HUES64 (cell line): Measurements from ENCODE around the gene SH3RF3.

Experiments used
- H3K27ac ChIP-seq: 2 replicates; pipeline ENCODE4 v1.7.0; 2013; ENCODE audit warnings: low read depth, low read length, inconsistent platforms
- H3K27me3 ChIP-seq: 2 replicates; pipeline ENCODE4 v1.6.1; 2013; ENCODE audit warnings: mild to moderate bottlenecking, low read length; ENCODE audit not compliant: insufficient read depth
- H3K36me3 ChIP-seq: 2 replicates; pipeline ENCODE4 v1.6.1; 2013; ENCODE audit warnings: mild to moderate bottlenecking, low read length; ENCODE audit not compliant: insufficient read depth
- H3K4me1 ChIP-seq: 2 replicates; pipeline ENCODE4 v1.6.1; 2013; ENCODE audit warnings: mild to moderate bottlenecking, low read length, moderate library complexity; ENCODE audit not compliant: insufficient read depth
- H3K4me3 ChIP-seq: 2 replicates; pipeline ENCODE4 v1.5.1; 2013; ENCODE audit warnings: mild to moderate bottlenecking, low read length, moderate library complexity
- H3K9ac ChIP-seq: 2 replicates; pipeline ENCODE4 v1.6.1; 2013; ENCODE audit warnings: mild to moderate bottlenecking, low read depth, low read length
- H3K9me3 ChIP-seq: 2 replicates; pipeline ENCODE4 v1.6.1; 2013; ENCODE audit warnings: low read depth, low read length; ENCODE audit not compliant: insufficient read depth
- WGBS: fragments of 150-250, 120-280 bp; methylation state at CpG from one replicate; pipeline ENCODE4 v1.1.7; 2013; ENCODE audit warnings: missing lambda C conversion rate; 5-methylcytosine and 5-hydroxymethylcytosine counted together

SH3RF3 gene

GRCh38 chr2:109322111-109322510, 193.1 kb downstream of the SH3RF3 start:
- Histone ChIP-seq H3K4me3 (no peak overlapping the region), H3K9ac (no peak overlapping the region), H3K27me3 (no peaks in the 10 kb centered on the region), H3K9me3 (no peaks in the 10 kb centered on the region), H3K4me1 (no peaks in the 10 kb centered on the region), H3K36me3 (no peaks in the 10 kb centered on the region), H3K27ac (no peak overlapping the region)
- 78% methylated on average over 6 of the region's 6 CpGs for WGBS

DNA sequence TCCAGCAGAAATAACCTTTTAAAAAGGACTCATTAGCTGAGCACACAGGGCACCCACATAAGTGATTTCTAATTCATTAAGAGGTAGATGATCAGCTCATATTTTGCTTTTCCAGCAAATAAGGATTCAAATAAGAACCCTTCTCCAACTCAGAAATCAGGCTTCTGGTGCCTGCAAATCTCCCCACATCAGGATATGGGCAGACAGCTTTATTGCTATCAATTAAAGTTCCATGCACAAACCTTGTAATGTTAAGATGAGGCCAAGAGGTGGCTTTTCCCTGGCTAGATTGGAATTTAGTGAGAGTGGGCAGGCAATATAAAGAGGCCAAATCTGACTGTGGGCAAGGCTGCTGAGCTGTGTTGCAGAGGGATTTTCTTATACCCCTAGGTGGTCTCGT, 193.6 kb downstream of the SH3RF3 start:
- 90% methylated on average over 1 of the region's 1 CpG for WGBS
- Histone ChIP-seq H3K27ac (no peak overlapping the region), H3K9ac (no peak overlapping the region), H3K4me1 (no peaks in the 10 kb centered on the region), H3K27me3 (no peaks in the 10 kb centered on the region), H3K9me3 (no peaks in the 10 kb centered on the region), H3K4me3 (no peak overlapping the region), H3K36me3 (no peaks in the 10 kb centered on the region)

DNA sequence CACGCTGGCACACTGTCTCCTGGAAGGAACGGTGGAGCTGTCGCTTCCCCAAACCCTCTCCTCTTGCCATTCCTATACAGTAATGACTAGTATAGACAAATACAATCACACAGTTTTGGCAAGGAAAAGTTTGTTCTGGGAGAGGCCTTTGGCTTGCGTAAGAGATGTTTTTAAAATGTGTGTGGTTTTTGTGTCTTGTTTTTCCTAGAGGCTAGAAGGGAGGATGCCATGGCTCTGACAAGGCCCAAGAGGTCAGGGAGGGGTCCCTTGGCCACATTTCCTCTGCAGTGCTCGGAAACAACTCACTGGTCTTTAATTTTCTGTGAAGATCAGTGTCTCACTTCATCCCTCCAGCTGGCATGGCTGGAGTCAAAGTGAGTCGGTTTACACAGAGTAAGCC, 195.9 kb downstream of the SH3RF3 start:
- Histone ChIP-seq H3K27ac (no peak overlapping the region), H3K9ac (no peak overlapping the region), H3K27me3 (no peaks in the 10 kb centered on the region), H3K4me3 (no peak overlapping the region), H3K9me3 (no peaks in the 10 kb centered on the region), H3K4me1 (no peaks in the 10 kb centered on the region), H3K36me3 (no peaks in the 10 kb centered on the region)
- 97% methylated on average over 5 of the region's 6 CpGs for WGBS

DNA sequence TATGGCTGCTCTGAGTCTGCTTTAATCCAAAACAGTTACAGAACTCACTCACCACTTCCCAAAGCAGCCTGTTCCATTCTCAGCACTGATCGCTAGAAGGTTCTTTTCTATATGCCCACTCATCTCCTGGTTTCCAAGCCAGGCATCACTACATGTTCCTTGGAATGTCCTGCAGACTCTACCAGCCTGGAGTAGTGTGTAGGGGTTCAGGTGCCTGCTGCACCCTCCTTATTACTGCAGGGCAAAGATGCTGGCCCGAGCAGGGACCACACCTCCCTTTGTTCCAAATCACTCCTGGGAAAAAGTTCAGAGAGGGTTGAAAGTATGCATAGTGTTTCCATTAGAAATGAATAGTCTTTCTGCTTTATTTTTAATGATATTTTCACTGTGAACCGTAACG, 196.6 kb downstream of the SH3RF3 start:
- Histone ChIP-seq H3K36me3 (no peaks in the 10 kb centered on the region), H3K9ac (no peak overlapping the region), H3K27me3 (no peaks in the 10 kb centered on the region), H3K27ac (no peak overlapping the region), H3K4me3 (no peak overlapping the region), H3K9me3 (no peaks in the 10 kb centered on the region), H3K4me1 (no peaks in the 10 kb centered on the region)
- WGBS = 95% methylated on average over 4 of the region's 4 CpGs

DNA sequence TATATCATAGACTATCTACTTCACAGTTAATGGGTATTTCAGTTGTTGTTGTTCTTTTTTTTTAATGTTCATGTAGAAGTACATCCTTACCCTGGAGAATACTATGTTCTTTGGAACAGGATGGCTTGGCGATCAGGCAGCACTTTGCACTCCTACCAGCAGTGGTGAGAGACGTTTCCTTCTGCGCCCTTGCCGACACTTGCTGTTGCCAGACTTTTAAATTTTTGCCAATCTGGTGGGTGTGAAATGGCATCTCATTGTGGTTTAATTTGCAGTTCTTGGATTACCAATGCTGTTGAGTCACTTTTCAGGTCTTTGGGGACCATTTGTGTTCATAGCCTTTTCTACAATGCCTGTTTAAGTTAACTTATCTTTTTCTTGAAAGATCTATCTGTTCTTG, 197.3 kb downstream of the SH3RF3 start:
- Histone ChIP-seq H3K9ac (no peak overlapping the region), H3K4me3 (no peak overlapping the region), H3K27ac (no peak overlapping the region), H3K4me1 (0 out of 2 replicates have a peak, but pooled peaks cover 2% of the 10 kb centered on the region), H3K27me3 (no peaks in the 10 kb centered on the region), H3K9me3 (no peaks in the 10 kb centered on the region), H3K36me3 (no peaks in the 10 kb centered on the region)
- 98% methylated on average over 4 of the region's 4 CpGs for WGBS

- Histone ChIP-seq H3K36me3 (no peaks in the 10 kb centered on the region), H3K9ac (no peak overlapping the region), H3K9me3 (no peaks in the 10 kb centered on the region), H3K27me3 (no peaks in the 10 kb centered on the region), H3K4me3 (no peak overlapping the region), H3K27ac (no peak overlapping the region), H3K4me1 (peaks cover 20% of the 10 kb centered on the region)
- WGBS = 98% methylated on average over 4 of the region's 4 CpGs
These were observed 201.1 kb downstream of the SH3RF3 start for GRCh38 chr2:109330056-109330455.

DNA sequence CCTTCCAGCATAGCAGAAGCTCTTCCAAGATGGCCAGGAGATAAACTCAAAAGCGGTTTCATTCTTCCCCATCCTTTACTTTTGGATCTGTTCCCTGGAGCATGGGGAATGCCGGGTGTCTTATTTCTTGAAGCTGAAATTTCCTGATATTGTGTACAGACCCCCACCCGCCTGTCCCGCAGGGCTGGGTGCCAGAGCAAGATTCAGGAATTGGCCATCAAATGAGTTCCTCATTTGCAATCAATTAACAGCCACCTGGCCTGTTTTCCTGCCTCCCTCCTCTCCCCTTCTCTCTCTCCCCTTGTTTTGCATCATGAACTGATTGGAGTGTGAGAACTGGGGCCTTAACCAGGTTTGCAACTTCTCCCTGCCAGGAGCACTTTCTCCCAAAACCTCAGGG, 202.1 kb downstream of the SH3RF3 start:
- Histone ChIP-seq H3K9ac (no peak overlapping the region), H3K4me3 (no peak overlapping the region), H3K27ac (no peak overlapping the region), H3K27me3 (no peaks in the 10 kb centered on the region), H3K36me3 (no peaks in the 10 kb centered on the region), H3K9me3 (no peaks in the 10 kb centered on the region), H3K4me1 (peaks cover 20% of the 10 kb centered on the region)
- 92% methylated on average over 4 of the region's 4 CpGs for WGBS

DNA sequence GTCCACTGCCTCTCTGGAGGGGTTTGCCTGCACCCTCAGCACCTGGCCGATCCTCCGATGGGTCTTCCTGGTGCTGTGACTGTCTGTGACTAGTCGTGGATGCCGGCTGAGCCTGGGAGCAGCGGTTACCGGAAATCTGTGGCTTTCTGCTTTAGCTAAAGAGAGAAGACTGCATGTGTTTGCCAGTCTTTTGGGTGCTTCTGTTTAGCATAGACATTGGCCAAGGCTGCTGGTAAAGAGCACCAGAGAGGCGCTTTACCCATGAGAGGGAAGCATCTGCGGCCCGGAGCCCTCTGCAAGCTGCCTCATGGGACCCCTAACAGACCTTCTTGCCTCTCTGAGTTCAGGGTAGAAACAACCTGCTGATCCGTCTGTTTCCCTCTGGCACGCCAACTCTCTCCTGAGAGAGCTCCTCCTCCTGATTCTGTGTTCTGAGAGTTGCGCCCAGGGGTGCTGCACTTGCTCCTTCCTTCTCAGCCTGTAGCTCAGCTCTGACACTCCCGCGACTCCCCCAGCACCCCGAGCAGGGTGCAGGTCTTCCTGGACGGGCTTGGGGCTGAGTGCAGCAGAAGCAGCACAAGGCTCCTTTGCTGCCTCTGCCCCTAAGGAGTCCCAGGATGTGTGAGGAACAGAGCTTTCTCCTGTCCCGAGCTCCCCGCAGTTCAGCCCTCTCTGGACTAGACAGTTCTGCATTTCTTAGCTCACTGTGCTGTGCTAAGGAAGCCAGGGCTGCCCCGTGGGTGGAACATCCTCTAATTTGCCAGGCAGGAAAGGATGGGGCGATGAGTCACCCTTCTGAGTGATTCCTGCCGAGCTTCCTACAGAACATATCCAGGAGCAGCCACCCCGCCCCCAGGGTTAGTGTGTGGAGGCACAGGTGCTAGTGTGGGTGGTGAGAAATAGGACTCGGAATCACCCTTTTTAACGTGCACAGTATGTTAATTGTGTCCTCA, 203.2 kb downstream of the SH3RF3 start:
- Histone ChIP-seq H3K27me3 (no peaks in the 10 kb centered on the region), H3K9me3 (no peaks in the 10 kb centered on the region), H3K9ac (no peak overlapping the region; the same call in 1 of the 2 replicates), H3K36me3 (no peaks in the 10 kb centered on the region), H3K4me1 (peaks cover 20% of the 10 kb centered on the region), H3K4me3 (no peak overlapping the region), H3K27ac (no peak overlapping the region)
- 62% methylated on average over 24 of the region's 24 CpGs for WGBS

- no peak overlapping the region for H3K4me3 ChIP-seq
- no peak overlapping the region for H3K9ac ChIP-seq
- no peak overlapping the region for H3K27ac ChIP-seq
- no peaks in the 10 kb centered on the region for H3K27me3 ChIP-seq
- no peaks in the 10 kb centered on the region for H3K9me3 ChIP-seq
- peaks cover 20% of the 10 kb centered on the region for H3K4me1 ChIP-seq
- H3K36me3 ChIP-seq = no peaks in the 10 kb centered on the region
- WGBS = 77% methylated on average over 9 of the region's 9 CpGs
These were observed 203.9 kb downstream of the SH3RF3 start for GRCh38 chr2:109332880-109333279.

DNA sequence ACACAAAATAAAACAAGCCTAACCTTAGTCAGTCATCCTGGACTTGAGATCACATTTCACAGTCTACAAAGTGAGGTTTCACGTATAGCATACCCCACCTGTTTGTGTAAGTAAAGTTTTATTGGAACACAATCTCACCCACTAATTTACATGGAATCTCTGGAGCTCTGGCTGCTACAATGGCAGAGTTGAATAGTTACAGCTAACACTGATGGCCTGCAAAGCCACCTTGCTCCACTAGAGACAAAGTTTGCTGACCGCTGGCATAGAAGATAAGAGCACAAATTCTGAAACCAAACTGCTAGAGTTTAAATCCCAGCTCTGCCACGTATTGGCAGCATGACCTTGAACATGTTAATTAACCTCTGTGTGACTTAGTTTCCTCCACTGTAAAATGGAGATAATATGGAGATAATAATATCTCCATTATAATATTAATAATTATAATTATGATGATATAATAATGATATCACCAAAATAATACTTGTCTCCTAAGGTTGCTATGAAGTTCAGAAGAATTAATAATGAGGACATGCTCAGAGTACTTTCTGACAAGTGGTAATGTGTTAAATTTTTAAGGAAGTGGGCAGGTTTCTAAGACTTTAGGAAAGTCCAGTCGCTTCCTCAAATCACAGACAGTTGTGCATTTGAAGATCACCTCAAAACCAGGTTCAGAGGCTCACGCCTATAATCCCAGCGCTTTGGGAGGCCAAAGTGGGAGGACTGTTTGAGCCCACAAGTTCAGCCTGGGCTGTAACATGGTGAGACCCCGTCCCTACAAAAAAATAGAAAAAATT, 204.6 kb downstream of the SH3RF3 start:
- H3K27me3 ChIP-seq = no peaks in the 10 kb centered on the region
- H3K4me3 ChIP-seq = no peak overlapping the region
- no peak overlapping the region for H3K27ac ChIP-seq
- H3K4me1 ChIP-seq = peaks cover 20% of the 10 kb centered on the region
- no peaks in the 10 kb centered on the region for H3K36me3 ChIP-seq
- H3K9me3 ChIP-seq = no peaks in the 10 kb centered on the region
- no peak overlapping the region for H3K9ac ChIP-seq
- 88% methylated on average over 7 of the region's 7 CpGs for WGBS

- Histone ChIP-seq H3K27ac (no peak overlapping the region), H3K27me3 (no peaks in the 10 kb centered on the region), H3K4me3 (no peak overlapping the region), H3K4me1 (peaks cover 20% of the 10 kb centered on the region), H3K9me3 (no peaks in the 10 kb centered on the region), H3K9ac (no peak overlapping the region), H3K36me3 (no peaks in the 10 kb centered on the region)
- 88% methylated on average over 12 of the region's 12 CpGs for WGBS
These were observed 206.7 kb downstream of the SH3RF3 start for GRCh38 chr2:109335631-109336176.
